HG02943 (cell line): ENCODE measurements around the gene METTL13.

ENCODE experiments used
- ATAC-seq: cut with Tn5 transposase; IDR thresholded peaks from one replicate; pipeline ENCODE4 v1.9.1; 2021; ENCODE audit warnings: mild to moderate bottlenecking, low read depth, moderate library complexity; ENCODE audit not compliant: unreplicated experiment

Gene METTL13

DNA sequence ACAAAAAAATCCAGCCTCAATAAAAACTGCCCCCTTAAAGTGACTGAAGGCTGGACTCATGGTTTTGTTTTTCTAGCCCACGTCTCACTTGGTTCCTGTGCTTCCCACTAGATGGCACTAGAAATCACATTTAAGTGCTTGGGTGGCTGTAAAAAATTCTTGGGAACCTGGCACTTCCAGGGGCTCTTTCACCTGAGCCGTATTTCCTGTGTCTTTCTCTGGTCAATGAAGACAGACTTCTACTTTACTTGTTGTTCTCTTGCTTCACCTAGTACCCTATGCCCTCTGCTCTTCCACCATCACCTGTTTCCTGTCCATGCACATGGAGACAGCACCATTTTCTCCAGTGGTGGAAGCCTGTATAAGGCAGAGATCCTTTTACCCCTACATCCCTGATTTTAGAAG lies 20.0 kb downstream of the METTL13 start:
- ATAC-seq = no peak

DNA sequence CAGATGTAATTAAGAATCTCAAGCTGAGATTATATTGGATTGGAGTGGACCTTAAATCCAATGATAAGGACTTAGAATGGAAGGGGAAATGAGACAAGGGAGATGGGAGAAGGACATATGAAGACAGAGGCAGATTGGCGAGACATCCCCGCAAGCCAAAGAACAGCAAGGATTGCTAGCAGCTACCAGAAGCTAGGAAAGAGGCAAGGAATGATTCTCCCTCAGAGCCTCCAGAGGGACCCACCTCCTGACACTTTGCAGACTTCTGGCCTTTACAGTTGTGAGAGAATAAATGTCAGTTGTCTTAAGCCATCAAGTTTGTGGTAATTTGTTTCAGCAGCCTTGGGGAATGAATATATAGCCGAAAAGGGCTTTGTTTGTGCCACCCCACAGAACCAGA lies 20.7 kb downstream of the METTL13 start:
- ATAC-seq = no peak

DNA sequence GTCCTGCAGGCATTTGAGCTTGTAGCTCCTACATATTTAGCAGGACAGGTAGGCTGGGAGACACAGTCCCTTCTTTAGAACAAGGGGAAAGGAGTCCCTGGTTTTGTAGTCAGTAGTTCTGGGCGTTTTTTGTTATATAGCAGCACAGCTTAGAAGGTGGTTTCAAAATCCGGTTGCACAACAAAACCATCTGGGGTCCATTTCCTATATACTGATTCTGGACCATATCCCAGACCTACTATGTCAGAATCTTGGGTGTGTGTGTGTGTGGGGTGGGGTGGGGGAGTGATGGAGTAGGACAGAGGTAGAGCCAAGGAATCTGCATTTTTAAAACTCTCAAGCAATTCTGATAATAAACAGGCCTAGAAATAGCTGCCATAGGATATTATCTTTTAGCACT lies 21.6 kb downstream of the METTL13 start:
- ATAC-seq = no peak

DNA sequence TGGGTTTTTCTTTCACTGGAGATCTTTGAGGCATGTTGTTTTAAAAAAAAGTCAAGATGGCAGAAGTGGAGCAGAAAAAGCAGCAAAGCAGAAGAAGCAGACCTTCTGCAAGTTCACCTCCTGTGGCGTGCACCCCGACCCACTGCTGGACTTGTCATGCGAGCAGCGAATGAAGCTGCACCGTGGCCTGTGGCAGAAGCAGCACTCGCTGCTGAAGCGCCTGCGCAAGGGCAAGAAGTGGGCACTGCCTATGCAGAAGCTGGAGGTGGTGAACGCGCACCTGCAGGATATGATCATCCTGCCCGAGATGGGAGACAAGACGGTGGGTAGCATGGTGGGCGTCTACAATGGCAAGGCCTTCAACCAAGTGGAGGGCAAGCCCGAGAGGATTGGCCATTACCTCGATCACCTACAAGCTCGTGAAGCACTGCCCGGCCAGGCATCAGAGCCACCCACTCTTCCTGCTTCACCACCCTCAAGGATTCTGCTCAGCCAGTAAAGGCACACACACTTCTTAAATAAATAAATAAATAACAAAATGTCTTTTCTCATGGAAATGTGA lies 22.1 kb downstream of the METTL13 start:
- ATAC-seq = no peak

DNA sequence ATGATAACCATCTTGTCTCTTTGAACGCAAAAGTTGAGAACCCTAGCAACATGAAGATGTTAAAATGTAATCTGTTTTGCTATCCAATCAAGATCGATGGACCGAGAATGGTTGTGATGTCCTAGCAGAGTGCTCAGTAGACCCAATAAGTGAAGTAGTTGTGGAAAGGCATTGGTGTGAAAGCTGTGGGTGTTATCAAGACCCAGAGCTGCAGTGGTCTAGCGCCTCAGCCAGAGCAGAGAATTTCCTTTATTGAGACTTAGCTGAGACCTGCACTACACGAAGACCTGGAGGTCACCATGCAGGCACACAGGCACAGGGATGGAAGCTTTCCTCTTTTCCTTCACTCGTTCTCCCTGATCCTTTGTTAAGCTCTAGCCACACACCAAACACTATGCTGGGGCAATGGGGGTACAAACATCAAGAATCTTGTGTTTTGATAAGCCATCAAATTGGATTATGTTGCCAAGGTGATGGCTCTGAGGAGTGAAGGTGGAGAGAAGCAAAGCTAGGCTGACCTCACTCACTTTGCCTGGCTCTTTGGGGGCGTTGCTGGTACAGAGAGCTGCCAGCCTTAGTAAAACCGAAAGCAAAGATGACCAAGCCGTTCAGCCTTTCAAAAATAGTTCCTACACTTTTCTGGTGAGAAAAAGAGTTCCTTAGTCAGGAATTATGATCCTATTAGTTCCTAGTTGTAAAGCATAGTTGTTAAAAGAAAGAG lies 24.1 kb downstream of the METTL13 start:
- peak; percentile 86 for ATAC-seq

GRCh38 chr1:171807556-171807955 lies 26.1 kb downstream of the METTL13 start:
- no peak for ATAC-seq

DNA sequence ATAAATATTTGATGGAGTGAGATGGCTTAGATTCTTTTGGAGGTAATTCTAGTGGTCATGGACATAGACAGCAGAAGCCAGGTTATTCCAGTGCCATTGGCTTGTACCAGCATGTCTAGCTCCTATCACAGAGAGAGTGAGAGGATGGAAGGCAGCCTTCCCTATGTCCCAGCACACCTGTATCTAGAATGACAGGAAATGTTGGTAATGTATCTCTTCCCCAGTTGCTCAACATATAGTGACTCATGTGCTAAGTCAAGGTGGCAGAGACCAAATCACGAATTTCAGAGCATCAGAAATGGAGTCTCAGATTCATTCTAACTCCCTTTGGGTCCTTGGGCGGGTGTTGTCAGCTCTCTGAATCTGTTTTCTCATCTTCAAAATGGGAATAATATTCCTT lies 28.4 kb downstream of the METTL13 start:
- no peak for ATAC-seq

DNA sequence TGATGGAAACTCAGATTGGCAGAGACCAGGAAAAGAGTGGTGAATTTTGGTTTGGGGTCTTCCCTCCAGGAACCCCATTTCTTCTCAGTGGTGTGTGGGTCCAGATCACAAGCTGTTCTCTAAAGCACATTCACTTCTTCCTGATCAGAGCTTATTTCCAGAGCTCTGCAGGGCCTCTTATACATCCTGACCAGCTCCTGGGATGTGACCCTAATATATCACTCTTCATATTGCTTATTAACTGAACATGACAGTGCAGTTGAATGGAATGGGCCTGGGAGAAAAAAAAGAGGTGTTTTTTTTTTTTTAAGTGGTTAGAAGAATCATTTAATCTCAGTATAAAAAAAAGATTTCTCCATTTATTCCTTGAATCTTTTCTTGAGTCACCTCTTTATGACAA lies 30.2 kb downstream of the METTL13 start:
- ATAC-seq = no peak

GRCh38 chr1:171814692-171815091 lies 33.2 kb downstream of the METTL13 start:
- ATAC-seq = no peak

DNA sequence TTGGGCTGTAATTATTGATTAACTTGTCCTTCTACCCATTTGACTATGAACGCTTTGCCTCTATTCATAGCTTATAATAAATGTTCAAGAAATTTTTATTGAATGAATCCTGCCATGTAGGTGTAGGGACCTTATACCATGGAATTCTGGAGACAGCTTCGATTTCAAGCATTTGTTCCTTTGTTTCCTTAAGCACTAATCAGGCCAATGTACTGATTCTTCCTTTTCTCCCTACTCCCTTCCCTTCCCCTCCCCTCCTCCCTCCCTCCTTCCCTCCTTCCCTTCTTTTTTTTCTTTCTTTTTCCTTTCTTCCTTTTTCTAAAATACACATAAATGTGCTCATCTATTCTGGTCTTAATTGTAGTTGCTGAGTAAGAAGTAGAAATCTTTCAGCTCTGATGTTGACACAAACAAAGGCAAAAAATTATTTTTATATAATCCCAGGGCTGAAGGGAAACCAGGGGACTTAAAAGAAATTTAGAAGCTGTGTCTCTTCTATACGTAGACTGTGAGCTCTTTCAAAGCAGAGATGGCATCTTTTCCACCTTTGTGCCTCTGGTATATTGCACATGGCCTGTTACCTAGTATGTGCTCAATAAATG lies 34.9 kb downstream of the METTL13 start:
- ATAC-seq = no peak

DNA sequence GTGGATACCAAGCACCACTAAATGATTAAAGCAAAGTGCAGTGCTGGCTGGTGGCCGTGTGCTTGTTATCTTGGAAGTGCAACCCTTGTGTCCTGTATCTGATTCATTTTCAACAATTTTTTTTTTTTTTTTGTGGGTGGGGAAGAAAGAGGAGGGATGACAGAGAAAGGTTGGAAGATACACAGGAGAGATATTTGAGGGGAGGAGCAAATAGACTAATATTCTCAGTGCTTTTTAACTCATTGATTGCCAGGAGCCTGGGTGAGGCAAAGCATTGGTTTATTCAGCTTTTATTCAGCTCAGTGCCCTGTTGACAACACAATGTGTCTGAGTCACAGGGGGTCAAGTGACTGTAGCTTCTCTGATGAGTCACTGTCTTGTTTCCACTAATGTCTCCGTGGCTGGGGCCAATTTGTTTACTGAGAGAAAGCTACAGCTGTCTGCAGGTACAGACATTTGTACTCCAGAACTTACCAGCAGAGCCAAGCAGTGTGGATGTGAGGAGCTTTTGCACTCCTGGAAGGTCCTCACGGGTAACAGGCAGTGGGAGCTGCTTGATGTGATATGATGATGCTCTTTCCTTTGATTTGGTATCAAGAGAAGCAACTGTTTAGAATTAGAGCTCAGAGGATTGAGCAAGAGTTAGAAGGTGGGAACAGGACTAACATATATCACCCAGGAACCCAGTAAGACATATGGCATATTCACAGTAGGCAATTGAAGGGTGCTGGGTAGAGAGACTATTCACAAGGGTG lies 36.2 kb downstream of the METTL13 start:
- ATAC-seq = no peak

DNA sequence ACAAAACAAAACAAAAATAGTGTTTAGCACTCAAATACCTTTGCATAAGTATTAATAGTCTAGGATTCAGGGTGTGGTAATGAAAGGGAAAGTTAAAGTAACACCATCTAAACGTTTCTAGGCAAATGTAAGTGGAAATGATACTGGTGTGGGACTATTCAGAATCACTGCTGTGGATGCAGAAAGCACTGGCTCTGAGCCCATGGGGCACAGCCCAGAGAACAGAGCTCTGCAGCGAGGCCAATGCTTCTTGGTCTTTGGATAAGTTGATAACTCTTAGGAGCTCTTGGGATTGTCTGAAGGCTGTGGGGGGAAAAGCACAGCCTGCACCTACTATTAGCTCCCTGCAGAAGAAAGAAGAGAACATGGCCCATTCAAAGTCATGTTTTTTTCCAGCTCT lies 38.5 kb downstream of the METTL13 start:
- ATAC-seq = no peak

GRCh38 chr1:171826973-171827372 lies 45.5 kb downstream of the METTL13 start:
- no peak for ATAC-seq

GRCh38 chr1:171828794-171829193 lies 47.3 kb downstream of the METTL13 start:
- ATAC-seq = no peak

GRCh38 chr1:171833091-171833825 lies 51.8 kb downstream of the METTL13 start:
- ATAC-seq = no peak

DNA sequence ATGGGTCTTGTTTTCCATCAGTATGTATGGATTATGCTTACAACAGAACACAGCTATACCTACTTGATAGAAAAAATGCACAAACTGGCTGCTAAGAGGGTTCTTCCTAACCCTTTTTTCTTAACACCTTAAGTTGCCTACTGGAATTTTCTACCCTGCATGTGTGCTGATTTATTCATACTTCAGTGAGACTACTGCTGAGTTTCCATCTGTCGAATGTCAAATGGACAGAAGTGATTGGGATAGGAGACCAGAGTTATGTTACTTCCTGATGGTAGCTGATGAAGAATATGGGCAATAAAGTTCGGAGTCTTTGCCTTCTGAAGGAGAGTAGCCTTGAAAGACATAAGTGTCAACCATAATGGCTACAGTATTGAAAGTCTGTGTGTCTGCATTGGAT lies 53.4 kb downstream of the METTL13 start:
- no peak for ATAC-seq

- no peak for ATAC-seq
Measured at GRCh38 chr1:171835891-171836290, 54.4 kb downstream of the METTL13 start.

DNA sequence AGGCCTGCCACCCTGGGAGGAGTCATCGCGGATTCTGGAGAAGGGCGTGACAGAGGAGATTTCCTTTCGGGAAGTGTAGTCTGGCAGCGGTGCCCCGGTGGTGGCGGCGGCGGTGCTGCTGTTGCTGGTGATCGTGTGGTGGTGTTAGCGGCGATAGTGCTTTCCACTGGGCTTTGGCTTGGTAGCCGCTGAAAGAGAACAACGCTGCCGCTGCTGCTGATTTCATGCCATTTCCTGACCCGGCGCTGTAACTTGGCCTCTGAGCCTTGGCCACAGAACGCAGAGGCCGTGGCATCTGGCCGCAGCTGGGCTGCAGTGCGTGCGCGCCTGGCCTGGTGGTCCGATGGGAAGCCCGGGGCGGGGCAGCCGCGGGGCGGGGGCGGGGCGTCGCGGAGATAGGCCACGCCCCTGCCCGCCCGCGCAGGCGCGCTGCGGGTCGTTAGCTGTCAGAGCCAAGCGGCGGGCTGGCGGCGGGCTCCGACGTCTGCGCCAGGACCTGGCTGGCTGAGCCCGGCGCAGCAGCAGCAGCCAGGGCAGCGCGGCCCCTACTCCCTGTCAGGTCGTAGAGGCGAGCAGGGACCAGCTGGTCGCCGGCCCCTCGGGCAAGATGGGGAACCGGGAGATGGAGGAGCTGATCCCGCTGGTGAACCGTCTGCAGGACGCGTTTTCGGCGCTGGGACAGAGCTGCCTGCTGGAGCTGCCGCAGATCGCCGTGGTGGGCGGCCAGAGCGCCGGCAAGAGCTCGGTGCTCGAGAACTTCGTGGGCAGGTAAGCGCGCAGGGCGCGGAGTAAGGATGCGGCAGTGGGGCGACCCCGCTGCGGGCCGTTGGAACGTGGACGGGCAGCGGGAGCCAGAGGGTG lies 59.8 kb downstream of the METTL13 start, which contains the start of gene DNM3:
TSS of gene DNM3 (plus strand) at position 449 of the 861 bp plus-strand sequence. CDS start at position 608, 159 bp downstream.
- ATAC-seq = no peak

DNA sequence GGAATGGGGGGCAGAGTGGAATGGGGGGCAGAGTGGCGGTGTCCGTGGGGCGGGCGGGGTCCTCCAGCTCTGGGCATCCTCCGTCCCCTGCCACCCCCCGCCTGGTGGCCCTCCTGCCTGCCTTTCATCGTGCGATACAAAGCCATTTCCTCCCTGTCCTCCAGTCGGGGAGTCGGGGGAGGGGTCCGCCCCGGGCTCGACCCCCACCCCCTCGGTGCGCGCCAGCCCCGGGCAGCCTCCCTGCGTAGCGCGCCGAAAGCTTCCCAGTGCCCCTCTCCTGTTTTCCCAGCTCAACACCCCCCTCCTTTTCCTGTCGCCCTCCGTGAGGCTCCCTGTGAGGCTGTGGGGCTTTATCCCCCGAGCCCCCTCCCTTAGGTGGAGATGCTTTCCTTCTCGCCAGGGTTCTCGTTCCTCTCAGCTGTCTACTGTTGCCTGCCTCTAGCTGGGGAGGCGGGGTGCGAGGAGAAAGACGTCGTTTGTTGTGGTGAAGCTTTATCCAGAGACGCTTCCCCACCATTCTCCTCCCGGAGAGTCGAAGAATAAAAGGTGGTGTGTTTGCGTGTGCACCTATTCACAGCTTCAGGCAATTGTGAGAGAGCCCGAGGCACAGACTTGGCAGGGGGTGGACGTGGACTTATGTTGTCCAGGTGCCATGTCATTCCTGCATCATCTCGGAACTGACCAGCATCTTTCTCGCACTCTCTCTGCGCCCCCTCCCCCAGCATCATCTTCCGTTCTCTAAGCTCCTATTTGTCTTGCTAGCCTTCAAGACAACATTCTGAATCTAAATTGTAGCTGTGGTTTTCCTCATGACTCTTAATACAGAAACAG lies 60.7 kb downstream of the METTL13 start:
- no peak for ATAC-seq
